Kidney tubule cell (primary cell): ENCODE data around the gene FOXP1.

ENCODE experiments used
- DNase-seq: peaks from one replicate; pipeline ENCODE4 v3.0.0-alpha.2; 2018; ENCODE audit warnings: low spot score

Gene FOXP1

GRCh38 chr3:71005702-71006321, 577.7 kb downstream of the FOXP1 start:
- no peak for DNase-seq

GRCh38 chr3:71003511-71003910, 580.0 kb downstream of the FOXP1 start:
- no peak for DNase-seq

- no peak for DNase-seq
Observed at GRCh38 chr3:71002298-71002697, 581.2 kb downstream of the FOXP1 start.

- no peak for DNase-seq
Observed at GRCh38 chr3:71001303-71001830, 582.2 kb downstream of the FOXP1 start.

GRCh38 chr3:71000483-71000882, 583.0 kb downstream of the FOXP1 start:
- no peak for DNase-seq

GRCh38 chr3:70999730-71000129, 583.8 kb downstream of the FOXP1 start:
- DNase-seq: peak; percentile 28

- no peak for DNase-seq
Observed at GRCh38 chr3:70996082-70996481, 587.4 kb downstream of the FOXP1 start.

- no peak for DNase-seq
Observed at GRCh38 chr3:70994644-70995043, 588.9 kb downstream of the FOXP1 start.

- DNase-seq: no peak
Observed at GRCh38 chr3:70992562-70993204, 590.8 kb downstream of the FOXP1 start.

- DNase-seq: no peak
Observed at GRCh38 chr3:70992131-70992530, 591.4 kb downstream of the FOXP1 start.

- no peak for DNase-seq
Observed at GRCh38 chr3:70990723-70991122, 592.8 kb downstream of the FOXP1 start.

- DNase-seq: peak; percentile 18
Observed at GRCh38 chr3:70990185-70990584, 593.3 kb downstream of the FOXP1 start.

- peak; percentile 75 for DNase-seq
Observed at GRCh38 chr3:70989174-70989573, 594.4 kb downstream of the FOXP1 start.

GRCh38 chr3:70988111-70988510, 595.4 kb downstream of the FOXP1 start:
- DNase-seq: no peak

GRCh38 chr3:70985572-70985971, 598.0 kb downstream of the FOXP1 start:
- DNase-seq: no peak

GRCh38 chr3:70984776-70985482, 598.6 kb downstream of the FOXP1 start:
- no peak for DNase-seq

GRCh38 chr3:70982700-70983140, 600.8 kb downstream of the FOXP1 start:
- peak; percentile 83 for DNase-seq

- DNase-seq: no peak
Observed at GRCh38 chr3:70982284-70982683, 601.2 kb downstream of the FOXP1 start.

- DNase-seq: no peak
Observed at GRCh38 chr3:70981231-70981880, 602.2 kb downstream of the FOXP1 start.

GRCh38 chr3:70980646-70981170, 602.8 kb downstream of the FOXP1 start:
- DNase-seq: no peak

- no peak for DNase-seq
Observed at GRCh38 chr3:70979983-70980645, 603.4 kb downstream of the FOXP1 start.

GRCh38 chr3:70977712-70978111, 605.8 kb downstream of the FOXP1 start:
- DNase-seq: no peak
